Thyroid gland (tissue), 4 donors: ENCODE measurements around the gene PRPF8.
"Not testable (repeated sequence)": the region's sequence is repeated elsewhere in the genome, so short reads cannot be mapped to it uniquely, and the experiment has no call there.

Experiments
- CTCF ChIP-seq, 6 experiments: fragments of 200-600 bp in 3 of 6; fragments of 450-650 bp in 3 of 6; sonication (generic) in 3 of 6; IDR thresholded peaks; one replicate each; pipeline ENCODE4 v1.5.1; 2016 to 2019; ENCODE audit warnings: antibody characterized with exemption in 6 of 6, mild to moderate bottlenecking in 2 of 6, inconsistent platforms in 1 of 6, moderate library complexity in 1 of 6
- POLR2A ChIP-seq, 2 donors: fragments of 450-650 bp; IDR thresholded peaks; one replicate each; pipeline ENCODE4 v1.6.1; 2017; ENCODE audit warnings: antibody characterized with exemption in 2 of 2, mild to moderate bottlenecking in 2 of 2, moderate library complexity in 1 of 2

DNA sequence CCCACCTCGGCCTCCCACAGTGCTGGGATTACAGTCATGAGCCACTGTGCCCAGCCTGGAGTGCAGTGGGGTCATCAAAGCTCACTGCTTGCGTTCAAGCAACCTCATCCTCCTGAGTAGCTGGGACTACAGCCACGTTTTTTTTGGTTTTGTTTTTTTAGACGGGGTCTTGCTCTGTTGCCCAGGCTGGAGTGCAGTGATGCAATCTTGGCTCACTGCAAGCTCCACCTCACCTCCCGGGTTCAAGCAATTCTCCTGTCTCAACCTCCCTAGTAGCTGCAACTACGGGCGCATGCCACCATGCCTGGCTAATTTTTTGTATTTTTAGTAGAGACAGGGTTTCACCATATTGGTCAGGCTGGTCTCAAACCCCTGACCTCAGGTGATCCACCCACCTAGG lies 31.9 kb downstream of the PRPF8 start:
- not testable (repeated sequence) for TF ChIP-seq CTCF, POLR2A (IDR thresholded peaks at IDR 0.05)
